Omental fat pad (tissue), 4 donors: ENCODE measurements around the gene ASB2. TPM values are rescaled to one million over a fixed set of nuclear protein-coding genes. Genes with fewer than 3 reads are reported as not detected.

ENCODE experiments used
- ATAC-seq: fragments of 150-250 bp; one replicate; pipeline ENCODE4 v1.9.1; 2016; ENCODE audit warnings: mild to moderate bottlenecking, moderate library complexity; ENCODE audit not compliant: low FRiP score
- DNase-seq: peaks from one replicate; pipeline ENCODE4 v3.0.0-alpha.2; 2019; ENCODE audit warnings: low spot score
- small RNA-seq: library from RNA; depleted of rRNA; stranded (forward); fragments of <200 nt; gene quantifications from one replicate; pipeline ENCODE3, GENCODE V24; 2016
- total RNA-seq, 4 donors: library from RNA; depleted of rRNA; stranded (reverse); fragments of >200 nt; gene quantifications; one replicate each; pipeline ENCODE4 v1.1.0, GENCODE V29; 2016
- TF ChIP-seq, protein P1 (sequence below), 3 donors: fragments of 450-650 bp; IDR thresholded peaks; one replicate each; pipeline ENCODE4 v1.5.1; 2016 to 2017; ENCODE audit warnings: antibody characterized with exemption in 3 of 3, mild to moderate bottlenecking in 3 of 3, moderate library complexity in 2 of 3

Gene ASB2
- total RNA-seq, 4 donors from 2014 or later: 0.36 to 2.4 (median 0.56) TPM

GRCh38 chr14:93892923-93893558 is 83.3 kb downstream of the ASB2 start:
- ATAC-seq: no peak
- peak; percentile 89 for DNase-seq
- TF ChIP-seq, protein P1, sequence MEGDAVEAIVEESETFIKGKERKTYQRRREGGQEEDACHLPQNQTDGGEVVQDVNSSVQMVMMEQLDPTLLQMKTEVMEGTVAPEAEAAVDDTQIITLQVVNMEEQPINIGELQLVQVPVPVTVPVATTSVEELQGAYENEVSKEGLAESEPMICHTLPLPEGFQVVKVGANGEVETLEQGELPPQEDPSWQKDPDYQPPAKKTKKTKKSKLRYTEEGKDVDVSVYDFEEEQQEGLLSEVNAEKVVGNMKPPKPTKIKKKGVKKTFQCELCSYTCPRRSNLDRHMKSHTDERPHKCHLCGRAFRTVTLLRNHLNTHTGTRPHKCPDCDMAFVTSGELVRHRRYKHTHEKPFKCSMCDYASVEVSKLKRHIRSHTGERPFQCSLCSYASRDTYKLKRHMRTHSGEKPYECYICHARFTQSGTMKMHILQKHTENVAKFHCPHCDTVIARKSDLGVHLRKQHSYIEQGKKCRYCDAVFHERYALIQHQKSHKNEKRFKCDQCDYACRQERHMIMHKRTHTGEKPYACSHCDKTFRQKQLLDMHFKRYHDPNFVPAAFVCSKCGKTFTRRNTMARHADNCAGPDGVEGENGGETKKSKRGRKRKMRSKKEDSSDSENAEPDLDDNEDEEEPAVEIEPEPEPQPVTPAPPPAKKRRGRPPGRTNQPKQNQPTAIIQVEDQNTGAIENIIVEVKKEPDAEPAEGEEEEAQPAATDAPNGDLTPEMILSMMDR (IDR thresholded peaks at IDR 0.05): peak in 2 of 3 donors; percentile 68 to 69

GRCh38 chr14:93892505-93892839 is 83.9 kb downstream of the ASB2 start:
- ATAC-seq: no peak
- TF ChIP-seq, protein P1 (IDR thresholded peaks at IDR 0.05): no peak

GRCh38 chr14:93891756-93892504 is 84.4 kb downstream of the ASB2 start:
- DNase-seq: no peak
- TF ChIP-seq, protein P1 (IDR thresholded peaks at IDR 0.05): no peak
- ATAC-seq: peak; percentile 45

More at GRCh38 chr14:93892505-93892839, 83.9 kb downstream of the ASB2 start:
- no peak for DNase-seq

DNA sequence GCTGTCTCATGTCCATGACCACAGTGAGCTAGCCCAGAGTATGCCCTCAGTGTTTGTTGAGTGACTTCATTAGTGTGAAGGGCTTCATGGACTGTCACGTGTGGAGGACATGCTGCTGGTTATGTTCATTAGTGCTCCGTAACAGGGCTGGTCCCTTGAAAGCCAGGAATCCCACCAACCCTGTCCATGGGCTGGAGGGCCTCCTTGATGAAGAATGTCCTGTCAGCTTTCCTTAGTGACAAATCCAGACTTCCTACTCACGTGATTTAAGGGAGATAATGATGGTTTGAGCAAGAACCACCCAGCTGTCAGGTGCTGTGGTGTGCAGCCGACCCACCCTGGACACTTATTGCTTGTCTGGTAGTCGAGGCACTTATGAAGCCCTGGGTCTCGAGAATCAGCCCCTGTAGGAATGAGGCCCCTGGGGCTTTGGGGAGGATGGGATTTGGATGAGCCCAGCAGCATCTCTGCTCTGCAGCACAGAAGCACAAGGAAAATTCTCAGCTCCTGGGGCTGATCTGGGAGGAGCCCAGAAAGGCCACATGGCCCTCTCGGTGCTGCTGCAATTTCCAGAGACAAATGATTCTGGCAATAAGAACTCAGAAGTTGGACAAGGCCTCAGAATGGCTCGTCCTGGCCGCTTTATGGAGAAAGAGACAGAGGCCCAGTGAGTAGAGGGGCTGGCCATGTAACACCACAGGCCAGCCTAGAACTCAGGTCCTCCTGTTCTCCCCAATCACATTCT is 86.5 kb downstream of the ASB2 start:
- ATAC-seq: peak; percentile 21
- no peak for DNase-seq
- TF ChIP-seq, protein P1 (IDR thresholded peaks at IDR 0.05): no peak

- no peak for DNase-seq
- TF ChIP-seq, protein P1 (IDR thresholded peaks at IDR 0.05): no peak
- ATAC-seq: peak; percentile 78
Measured at GRCh38 chr14:93888995-93889394, 87.4 kb downstream of the ASB2 start.

DNA sequence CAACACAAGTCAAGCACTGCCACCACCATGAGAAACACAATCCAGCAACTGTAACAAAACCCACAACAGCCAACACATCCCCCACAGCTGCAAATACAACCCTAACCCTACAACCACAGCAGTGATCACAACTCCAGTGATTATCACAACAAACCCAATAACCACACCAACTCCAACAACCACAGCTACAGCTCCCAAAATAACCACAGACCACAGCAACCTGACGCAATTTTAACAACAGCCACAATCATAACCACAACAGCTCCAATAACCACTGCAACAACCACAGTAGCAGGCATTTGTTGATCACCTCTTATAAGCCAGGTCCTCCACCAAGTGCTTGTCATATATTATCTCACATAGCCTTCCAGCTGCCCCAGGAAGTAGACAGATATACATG is 91.4 kb downstream of the ASB2 start:
- DNase-seq (no peak), ATAC-seq (no peak)
- TF ChIP-seq, protein P1 (IDR thresholded peaks at IDR 0.05): no peak

Small RNA genes within 50 kb of the gene (small RNA-seq; reads per million reads assigned to genes)
- not detected for gene MIR4506

Other genes with a start within 250 kb of the ASB2 start
- gene PRIMA1, start 188.1 kb downstream of the ASB2 start, total RNA-seq: 1 to 10 TPM; 1.0 to 4.6 (median 3.0) TPM
- gene FAM181A, start 49.2 kb downstream of the ASB2 start, total RNA-seq: not detected
- not detected for gene CCDC197, start 20.7 kb upstream of the ASB2 start, total RNA-seq
- gene OTUB2, start 49.8 kb upstream of the ASB2 start, total RNA-seq: 1 to 10 TPM in 2 of 4 donors, under 1 TPM in 2; 0.47 to 1.7 (median 0.96) TPM
- 100 to 1,000 TPM; 106 to 215 (median 147) TPM for gene DDX24, start 104.6 kb upstream of the ASB2 start, total RNA-seq
- 10 to 100 TPM in 3 of 4 donors, 1 to 10 TPM in 1; 9.2 to 28.6 (median 13.1) TPM for gene IFI27L1, start 104.7 kb upstream of the ASB2 start, total RNA-seq
- gene IFI27, start 134.2 kb upstream of the ASB2 start, total RNA-seq: 1,000 to 10,000 TPM in 1 of 4 donors, 100 to 1,000 TPM in 3; 285 to 1,264 (median 308) TPM
- gene IFI27L2, start 153.0 kb upstream of the ASB2 start, total RNA-seq: 100 to 1,000 TPM in 1 of 4 donors, 10 to 100 TPM in 3; 43.2 to 109 (median 47.7) TPM
- gene PPP4R4, start 197.8 kb upstream of the ASB2 start, total RNA-seq: 1 to 10 TPM in 2 of 4 donors, under 1 TPM in 2; 0.25 to 2.0 (median 1.1) TPM